ENCODE results near the gene TTC7B.

Gene TTC7B

GRCh38 chr14:90804292-90805083 lies 11.7 kb downstream of the TTC7B start:
- FAIRE-seq = no peak

GRCh38 chr14:90803249-90803648 lies 13.0 kb downstream of the TTC7B start:
- no peak for FAIRE-seq

GRCh38 chr14:90799420-90799819 lies 16.8 kb downstream of the TTC7B start:
- FAIRE-seq = no peak

- FAIRE-seq = no peak
Measured at GRCh38 chr14:90797919-90798318, 18.3 kb downstream of the TTC7B start.

- no peak for FAIRE-seq
Measured at GRCh38 chr14:90797451-90797850, 18.8 kb downstream of the TTC7B start.

- FAIRE-seq = no peak
Measured at GRCh38 chr14:90796329-90796728, 19.9 kb downstream of the TTC7B start.

GRCh38 chr14:90795744-90796143 lies 20.5 kb downstream of the TTC7B start:
- no peak for FAIRE-seq

GRCh38 chr14:90791486-90791885 lies 24.7 kb downstream of the TTC7B start:
- no peak for FAIRE-seq

- no peak for FAIRE-seq
Measured at GRCh38 chr14:90788031-90788430, 28.2 kb downstream of the TTC7B start.

GRCh38 chr14:90785876-90786450 lies 30.3 kb downstream of the TTC7B start:
- no peak for FAIRE-seq

- no peak for FAIRE-seq
Measured at GRCh38 chr14:90785471-90785870, 30.8 kb downstream of the TTC7B start.

GRCh38 chr14:90784621-90785270 lies 31.5 kb downstream of the TTC7B start:
- no peak for FAIRE-seq

- no peak for FAIRE-seq
Measured at GRCh38 chr14:90783344-90783743, 32.9 kb downstream of the TTC7B start.

GRCh38 chr14:90782892-90783291 lies 33.3 kb downstream of the TTC7B start:
- no peak for FAIRE-seq

GRCh38 chr14:90781876-90782275 lies 34.4 kb downstream of the TTC7B start:
- FAIRE-seq = no peak

- FAIRE-seq = no peak
Measured at GRCh38 chr14:90781344-90781761, 34.9 kb downstream of the TTC7B start.

- FAIRE-seq = no peak
Measured at GRCh38 chr14:90780519-90780918, 35.7 kb downstream of the TTC7B start.

- FAIRE-seq = no peak
Measured at GRCh38 chr14:90778571-90779255, 37.5 kb downstream of the TTC7B start.

- no peak for FAIRE-seq
Measured at GRCh38 chr14:90777830-90778485, 38.3 kb downstream of the TTC7B start.

- no peak for FAIRE-seq
Measured at GRCh38 chr14:90777358-90777757, 38.9 kb downstream of the TTC7B start.

- no peak for FAIRE-seq
Measured at GRCh38 chr14:90775441-90775840, 40.8 kb downstream of the TTC7B start.

- no peak for FAIRE-seq
Measured at GRCh38 chr14:90774316-90774715, 41.9 kb downstream of the TTC7B start.

- FAIRE-seq = no peak
Measured at GRCh38 chr14:90773705-90774104, 42.5 kb downstream of the TTC7B start.
